GM12872 (cell line): ENCODE results near the gene VPREB1.
A peak's percentile ranks its signal among the peaks of the same experiment; 100 is the strongest.

ENCODE experiments used
- TF ChIP-seq, protein P1 (sequence below): IDR thresholded peaks from 3 replicates; pipeline ENCODE4 v1.5.1; 2011; ENCODE audit warnings: low read depth, mild to moderate bottlenecking, low read length, moderate library complexity; ENCODE audit not compliant: insufficient read depth

VPREB1 gene

DNA sequence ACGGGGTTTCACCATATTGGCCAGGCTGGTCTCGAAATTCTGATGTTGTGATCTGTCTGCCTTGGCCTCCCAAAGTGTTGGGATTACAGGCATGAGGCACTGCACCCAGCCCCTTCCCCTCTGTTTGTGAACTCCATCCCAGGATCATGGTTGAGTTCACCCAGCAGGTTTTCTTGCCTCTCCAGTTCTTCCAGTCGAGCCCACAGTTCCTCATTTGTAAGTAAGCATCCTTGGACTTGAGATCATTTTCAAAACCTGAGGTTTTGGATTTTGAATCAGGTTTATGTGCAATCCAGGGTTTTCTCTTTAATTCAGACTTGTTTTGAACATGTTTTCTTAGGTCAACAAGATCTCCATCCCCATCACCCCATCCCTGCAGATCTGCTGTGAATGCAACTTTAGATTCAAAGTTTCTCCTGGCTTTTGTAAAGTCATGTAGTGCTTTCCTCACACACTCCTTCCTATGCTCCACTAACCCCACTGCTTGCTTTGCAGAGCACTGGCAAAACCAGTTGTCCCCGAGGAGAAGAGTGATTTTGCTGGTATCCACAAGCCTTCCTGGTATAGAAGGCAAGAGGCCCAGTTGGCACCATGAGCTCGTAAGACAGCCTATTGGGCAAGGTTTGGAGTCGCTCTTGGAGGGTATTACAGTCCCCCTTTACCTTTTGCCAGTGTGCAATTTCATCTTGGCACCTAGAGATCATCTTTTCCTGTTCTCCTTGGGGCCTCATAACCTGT is 14.7 kb upstream of the VPREB1 start:
- TF ChIP-seq, protein P1, sequence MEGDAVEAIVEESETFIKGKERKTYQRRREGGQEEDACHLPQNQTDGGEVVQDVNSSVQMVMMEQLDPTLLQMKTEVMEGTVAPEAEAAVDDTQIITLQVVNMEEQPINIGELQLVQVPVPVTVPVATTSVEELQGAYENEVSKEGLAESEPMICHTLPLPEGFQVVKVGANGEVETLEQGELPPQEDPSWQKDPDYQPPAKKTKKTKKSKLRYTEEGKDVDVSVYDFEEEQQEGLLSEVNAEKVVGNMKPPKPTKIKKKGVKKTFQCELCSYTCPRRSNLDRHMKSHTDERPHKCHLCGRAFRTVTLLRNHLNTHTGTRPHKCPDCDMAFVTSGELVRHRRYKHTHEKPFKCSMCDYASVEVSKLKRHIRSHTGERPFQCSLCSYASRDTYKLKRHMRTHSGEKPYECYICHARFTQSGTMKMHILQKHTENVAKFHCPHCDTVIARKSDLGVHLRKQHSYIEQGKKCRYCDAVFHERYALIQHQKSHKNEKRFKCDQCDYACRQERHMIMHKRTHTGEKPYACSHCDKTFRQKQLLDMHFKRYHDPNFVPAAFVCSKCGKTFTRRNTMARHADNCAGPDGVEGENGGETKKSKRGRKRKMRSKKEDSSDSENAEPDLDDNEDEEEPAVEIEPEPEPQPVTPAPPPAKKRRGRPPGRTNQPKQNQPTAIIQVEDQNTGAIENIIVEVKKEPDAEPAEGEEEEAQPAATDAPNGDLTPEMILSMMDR: no peak

DNA sequence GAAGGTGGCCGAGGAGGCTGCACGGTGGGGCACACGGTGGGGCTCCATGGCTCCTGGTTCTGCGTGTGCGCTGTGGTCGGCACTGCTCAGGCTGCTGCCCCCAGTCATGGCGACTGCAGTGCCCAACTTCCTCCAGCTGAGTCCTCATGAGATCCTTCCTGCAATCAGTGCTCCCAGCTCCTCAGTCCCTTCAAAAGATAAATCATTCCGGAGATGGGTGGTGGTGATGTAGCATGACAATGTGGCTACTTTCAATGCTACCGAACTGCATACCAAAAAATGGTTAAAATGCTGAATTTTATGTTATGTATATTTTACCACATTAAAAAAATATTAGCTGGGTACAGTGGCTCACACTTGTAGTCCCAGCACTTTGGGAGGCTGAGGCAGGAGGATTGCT is 14.1 kb upstream of the VPREB1 start:
- TF ChIP-seq, protein P1: no peak

DNA sequence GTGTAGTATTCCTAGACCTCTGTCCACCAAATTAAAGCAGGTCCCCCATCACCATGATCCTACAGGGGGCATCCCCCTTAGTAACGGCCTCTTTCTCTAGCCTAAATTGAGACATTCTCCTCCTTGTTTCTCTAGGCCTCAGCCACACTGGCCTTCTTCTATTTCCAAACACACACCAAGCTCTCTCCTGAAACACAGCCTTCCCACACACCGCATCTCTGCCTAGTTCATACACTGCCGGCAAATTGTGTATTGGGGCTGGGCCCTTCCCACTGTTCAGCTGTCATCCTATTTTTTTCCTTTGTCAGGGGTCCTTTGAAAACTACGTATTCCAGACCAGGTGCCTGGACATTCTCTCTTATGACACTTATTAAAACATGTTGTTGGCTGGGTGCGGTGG is 11.5 kb upstream of the VPREB1 start:
- TF ChIP-seq, protein P1: no peak

DNA sequence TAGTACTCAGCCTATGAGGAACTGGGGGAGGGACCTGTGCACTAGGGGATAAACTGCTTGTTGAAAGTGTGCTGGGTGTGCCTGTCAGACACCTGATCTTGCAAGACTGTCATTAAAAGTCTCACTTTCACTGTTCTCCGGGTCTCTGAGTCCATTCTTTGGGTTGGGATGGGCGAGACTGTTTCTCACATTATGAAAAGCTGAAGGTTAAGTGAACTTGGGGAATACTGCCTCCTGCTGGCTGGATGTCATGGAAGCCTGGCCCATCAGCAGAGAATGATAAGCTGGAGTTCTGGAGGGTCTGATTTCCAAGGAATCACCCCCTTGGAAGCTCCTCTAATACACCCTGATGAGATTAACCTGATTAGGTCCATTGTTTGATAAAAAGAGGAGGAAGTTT is 9.0 kb upstream of the VPREB1 start:
- TF ChIP-seq, protein P1: peak; percentile 84

DNA sequence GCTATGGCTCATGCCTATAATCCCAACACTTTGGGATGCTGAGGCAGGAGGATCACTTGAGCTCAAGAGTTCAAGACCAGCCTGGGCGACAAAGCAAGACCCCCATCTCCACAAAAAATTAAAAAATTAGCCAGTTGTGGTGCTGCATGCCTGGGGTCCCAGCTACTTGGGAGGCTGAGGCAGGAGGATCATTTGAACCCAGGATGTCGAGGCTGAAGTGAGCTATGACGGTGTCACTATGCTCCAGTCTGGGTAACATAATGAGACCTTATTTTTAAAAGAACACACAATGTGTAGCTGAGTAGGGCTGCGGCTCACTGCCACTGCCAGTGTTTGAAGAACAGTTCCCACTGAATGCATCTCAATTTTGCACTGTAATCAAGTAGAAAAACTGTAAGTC is 7.1 kb upstream of the VPREB1 start:
- TF ChIP-seq, protein P1: no peak

DNA sequence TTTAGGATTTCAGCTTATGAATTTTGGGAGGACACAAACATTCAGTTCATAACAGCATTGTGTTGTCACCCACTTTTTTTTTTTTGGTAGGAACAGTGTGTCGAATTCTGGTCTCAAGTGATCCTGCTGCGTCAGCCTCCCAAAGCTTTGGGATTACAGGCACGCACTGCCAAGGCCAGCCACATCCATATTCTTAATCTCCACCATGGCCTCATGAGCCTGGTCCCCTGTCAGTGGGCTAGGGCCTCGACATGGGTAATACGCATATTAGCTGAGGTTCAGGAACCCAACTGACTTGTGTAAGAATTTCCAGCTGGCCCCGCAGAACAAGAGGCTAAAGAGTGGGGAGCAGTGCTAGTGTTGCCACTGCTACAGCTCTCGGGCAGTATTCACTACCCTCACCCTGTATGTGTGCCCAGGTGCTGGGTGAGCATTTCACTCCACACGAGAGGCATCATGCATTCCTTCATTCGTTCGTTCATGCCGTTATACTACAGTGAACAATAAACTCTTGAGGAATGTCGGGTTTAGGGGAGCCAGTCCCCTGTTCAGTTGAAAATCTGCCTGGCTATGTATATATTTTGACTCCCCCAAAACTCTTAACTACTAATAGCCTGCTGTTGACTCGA is 5.2 kb upstream of the VPREB1 start:
- TF ChIP-seq, protein P1: no peak

DNA sequence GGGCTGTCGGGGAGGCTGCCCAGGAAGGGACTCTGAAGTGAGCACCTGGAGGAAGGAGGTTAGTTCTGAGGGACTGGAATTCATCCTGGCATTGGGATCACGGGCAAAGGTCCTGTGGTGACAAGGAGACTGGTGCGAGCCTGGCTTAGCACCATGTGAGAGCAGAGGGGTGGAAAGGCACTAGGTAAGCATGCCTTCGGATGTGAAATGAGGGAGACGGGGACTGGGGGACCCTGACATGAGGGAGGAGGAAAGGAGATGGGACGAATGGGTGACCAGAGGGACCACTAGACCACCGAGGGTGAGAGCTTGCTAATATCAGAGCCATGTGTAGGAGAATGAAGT is 3.1 kb upstream of the VPREB1 start:
- TF ChIP-seq, protein P1: no peak
